K562 (cell line): Measurements from ENCODE around the gene ZNF627. TPM values are rescaled to one million over a fixed set of nuclear protein-coding genes. Genes with fewer than 3 reads are reported as not detected.

Source experiments
- ARID4B ChIP-seq: sonication (generic); formaldehyde crosslinking; IDR thresholded peaks from 2 replicates; pipeline ENCODE4 v1.8.0; 2022; ENCODE audit warnings: mild to moderate bottlenecking, missing genetic modification reagents
- ATF3 ChIP-seq, 2 experiments: fragments of 450-650 bp in 1 of 2; sonication (generic) in 1 of 2; formaldehyde crosslinking in 1 of 2; IDR thresholded peaks in 1 of 2; conservative IDR thresholded peaks in 1 of 2; 2 replicates each; pipeline versions ENCODE4 v1.6.1 to v1.8.1; 2016 to 2023; ENCODE audit warnings: mild to moderate bottlenecking in 2 of 2, moderate library complexity in 2 of 2, inconsistent platforms in 1 of 2, missing genetic modification reagents in 1 of 2
- CTBP1 ChIP-seq: fragments of 450-650 bp; IDR thresholded peaks from 2 replicates; pipeline ENCODE4 v1.6.1; 2016; ENCODE audit warnings: borderline replicate concordance
- CXXC5 ChIP-seq: fragments of 250-450 bp; sonication (Bioruptor Pico); IDR thresholded peaks from 2 replicates; pipeline ENCODE4 v1.8.0; 2022; ENCODE audit warnings: inconsistent platforms, mild to moderate bottlenecking, moderate library complexity
- ETV1 ChIP-seq: fragments of 450-650 bp; conservative IDR thresholded peaks from 2 replicates; pipeline ENCODE4 v1.6.1; 2016; ENCODE audit warnings: missing genetic modification characterization, control low read depth, low read depth, missing compliant biosample characterization
- GABPB1 ChIP-seq: sonication (generic); formaldehyde crosslinking; IDR thresholded peaks from 2 replicates; pipeline ENCODE4 v1.8.0; 2022; ENCODE audit warnings: mild to moderate bottlenecking, missing genetic modification reagents
- GABPB2 ChIP-seq: fragments of 250-450 bp; sonication (Bioruptor Pico); conservative IDR thresholded peaks from 2 replicates; pipeline ENCODE4 v1.5.1; 2021; ENCODE audit warnings: mild to moderate bottlenecking
- HBP1 ChIP-seq: fragments of 450-650 bp; formaldehyde crosslinking; IDR thresholded peaks from 2 replicates; pipeline ENCODE4 v1.4.0; 2022; ENCODE audit warnings: missing genetic modification characterization
- MCM5 ChIP-seq: fragments of 450-650 bp; IDR thresholded peaks from 2 replicates; pipeline ENCODE4 v1.6.1; 2016; ENCODE audit warnings: low read depth
- MEIS2 ChIP-seq: fragments of 450-650 bp; IDR thresholded peaks from 2 replicates; pipeline ENCODE4 v1.6.1; 2014; ENCODE audit warnings: mild to moderate bottlenecking; ENCODE audit not compliant: partially characterized antibody
- MLLT1 ChIP-seq, 2 experiments: fragments of 450-650 bp; IDR thresholded peaks; 2 replicates each; pipeline ENCODE4 v1.6.1; 2016
- NELFE ChIP-seq: IDR thresholded peaks from 2 replicates; pipeline ENCODE4 v1.6.1; 2011; ENCODE audit warnings: mild to moderate bottlenecking; ENCODE audit not compliant: insufficient read depth, insufficient read length
- PHF8 ChIP-seq: fragments of 200-600 bp; sonication (generic); IDR thresholded peaks from 2 replicates; pipeline ENCODE4 v1.6.1; 2012; ENCODE audit warnings: mixed run types, mild to moderate bottlenecking, inconsistent platforms, low read length, moderate library complexity, borderline replicate concordance
- POLR2AphosphoS5 ChIP-seq: IDR thresholded peaks from 2 replicates; pipeline ENCODE4 v1.6.1; 2011; ENCODE audit warnings: mild to moderate bottlenecking, low read depth, low read length, moderate library complexity; ENCODE audit not compliant: control insufficient read depth, insufficient read depth
- TAF1 ChIP-seq: IDR thresholded peaks from 2 replicates; pipeline ENCODE4 v1.6.1; 2011; ENCODE audit warnings: mild to moderate bottlenecking, low read length, moderate library complexity; ENCODE audit not compliant: insufficient read depth, control insufficient read depth, severe bottlenecking; ENCODE audit errors: extremely low read depth
- ZNF23 ChIP-seq: fragments of 250-450 bp; sonication (Bioruptor Pico); IDR thresholded peaks from 2 replicates; pipeline ENCODE4 v1.4.0; 2020; ENCODE audit warnings: mild to moderate bottlenecking
- ZNF3 ChIP-seq: fragments of 250-450 bp; sonication (Bioruptor Pico); IDR thresholded peaks from 2 replicates; pipeline ENCODE4 v1.5.0; 2021; ENCODE audit warnings: mild to moderate bottlenecking, moderate library complexity
- ZNF311 ChIP-seq: fragments of 250-450 bp; sonication (Bioruptor Pico); IDR thresholded peaks from 2 replicates; pipeline ENCODE4 v1.4.0; 2020; ENCODE audit warnings: mild to moderate bottlenecking, moderate library complexity
- polyA plus RNA-seq, 8 experiments: library from polyadenylated mRNA; depleted of rRNA in 4 of 8; stranded (reverse) in 5 of 8; unstranded in 3 of 8; fragments of >200 nt; fragmentation: Nextera tagmentation in 2 of 8; fragmentation: Illumina TruSeq in 1 of 8; extraction: Ambion mirVana in 2 of 8; extraction: Trizol in 1 of 8; gene quantifications; 2 replicates each; pipeline versions ENCODE4 v1.2.1 to v1.2.3, GENCODE V29; 2011 to 2014; ENCODE audit warnings: inconsistent platforms in 1 of 8, missing spikeins in 1 of 8
- total RNA-seq, 7 experiments: library from RNA; depleted of rRNA in 6 of 7; stranded (reverse); fragments of >200 nt in 6 of 7; fragmentation: Illumina TruSeq in 2 of 7; extraction: Trizol in 2 of 7; gene quantifications; 2 replicates each; pipeline versions ENCODE4 v1.2.1 to v1.2.3, GENCODE V29; 2011 to 2021; ENCODE audit warnings: low replicate concordance in 1 of 7

ZNF627 gene
- total and polyA plus RNA-seq, 9 of the 15 experiments (the other 6 are each of a cell fraction or from before 2014, with no cell fraction given): 6.4 to 19.9 (median 10.6) TPM

GRCh38 chr19:11639602-11640471 is 42.6 kb downstream of the ZNF627 start (continued):
- peak; percentile 56; the same call in 1 of the 2 replicates for TF ChIP-seq ARID4B
- no peak for TF ChIP-seq ATF3 (IDR thresholded peaks at IDR 0.05)
- TF ChIP-seq ATF3 (CRISPR knock-in tag; conservative IDR thresholded peaks at IDR 0.05): 0 out of 2 replicates have a peak, but pooled peaks have one; percentile 44
- TF ChIP-seq NELFE: no peak
- TF ChIP-seq TAF1: peak; percentile 66
- TF ChIP-seq ZNF23 (CRISPR knock-in tag): no peak
- TF ChIP-seq MCM5: no peak
- no peak for TF ChIP-seq GABPB2 (CRISPR knock-in tag)
- TF ChIP-seq MEIS2: peak; percentile 77
- 0 out of 4 replicates have a peak, but pooled peaks of 1 of the 2 experiments have one; percentile 48 for TF ChIP-seq MLLT1 (IDR thresholded peaks at IDR 0.05)
- 0 out of 2 replicates have a peak, but pooled peaks have one; percentile 6 for TF ChIP-seq HBP1
- TF ChIP-seq CTBP1: peak; percentile 39; the same call in 1 of the 2 replicates
- peak; percentile 49 for TF ChIP-seq ETV1 (tag)
- peak; percentile 52; the same call in 1 of the 2 replicates for TF ChIP-seq GABPB1
- TF ChIP-seq CXXC5 (CRISPR knock-in tag): peak; percentile 64
- peak; percentile 70; the same call in 1 of the 2 replicates for TF ChIP-seq PHF8
- no peak for TF ChIP-seq ZNF311 (CRISPR knock-in tag)
- TF ChIP-seq POLR2AphosphoS5: peak; percentile 65
- no peak for TF ChIP-seq ZNF3 (CRISPR knock-in tag)
